SK-N-SH (cell line): Measurements from ENCODE around the gene KIF15. TPM values are rescaled to one million over a fixed set of nuclear protein-coding genes. Genes with fewer than 3 reads are reported as not detected.

Source experiments
- CTCF ChIA-PET: fragments of 300-600, 350-600 bp; formaldehyde crosslinking; extraction: SDS; loops from one replicate; lab custom pipeline; 2021; lab: Yijun Ruan, JAX
- POLR2A ChIA-PET: fragments of 350-600 bp; sonication (Branson Sonifier 250); formaldehyde crosslinking; extraction: SDS; loops from one replicate; lab custom pipeline; 2020; ENCODE audit warnings: antibody characterized with exemption, inconsistent platforms; lab: Yijun Ruan, JAX
- DNase-seq: peaks from one replicate; pipeline ENCODE4 v3.0.0; 2012
- H2AFZ ChIP-seq: fragments of 200-600 bp; sonication (generic); 2 replicates; pipeline ENCODE4 v1.8.1; 2016; ENCODE audit warnings: antibody characterized with exemption, mild to moderate bottlenecking, low read depth
- H3F3A ChIP-seq: fragments of 200-600 bp; sonication (generic); replicated peaks from 2 replicates; pipeline ENCODE3; 2016; ENCODE audit warnings: antibody characterized with exemption, mild to moderate bottlenecking; ENCODE audit not compliant: insufficient read depth
- H3K27ac ChIP-seq, 2 experiments: fragments of 200-500 bp in 1 of 2; fragments of 200-600 bp in 1 of 2; sonication (Bioruptor generic) in 1 of 2; sonication (generic), shearing (Covaris generic) in 1 of 2; 2 replicates each; pipeline versions ENCODE4 v1.5.1 to v1.6.1; 2014 to 2016; ENCODE audit warnings: low read depth in 2 of 2, inconsistent platforms in 1 of 2, low read length in 1 of 2, mild to moderate bottlenecking in 1 of 2, mixed read lengths in 1 of 2
- H3K27me3 ChIP-seq: fragments of 200-600 bp; sonication (generic), shearing (Covaris generic); 2 replicates; pipeline ENCODE4 v1.6.1; 2016; ENCODE audit warnings: mixed run types; ENCODE audit not compliant: insufficient read depth
- H3K36me3 ChIP-seq, 2 experiments: fragments of 200-500 bp in 1 of 2; fragments of 200-600 bp in 1 of 2; sonication (Bioruptor generic) in 1 of 2; sonication (generic) in 1 of 2; replicated peaks in 1 of 2; 2 replicates each; pipeline versions ENCODE3 to v1.5.1; 2014 to 2016; ENCODE audit warnings: low read length in 1 of 2, mild to moderate bottlenecking in 1 of 2; ENCODE audit not compliant: insufficient read depth in 2 of 2, control insufficient read depth in 1 of 2
- H3K4me1 ChIP-seq, 2 experiments: fragments of 200-500 bp in 1 of 2; fragments of 200-600 bp in 1 of 2; sonication (Bioruptor generic) in 1 of 2; sonication (generic), shearing (Covaris generic) in 1 of 2; 2 replicates each; pipeline versions ENCODE4 v1.5.1 to v1.6.1; 2014 to 2016; ENCODE audit warnings: low read depth in 1 of 2, low read length in 1 of 2, mixed run types in 1 of 2; ENCODE audit not compliant: insufficient read depth in 2 of 2, control insufficient read depth in 1 of 2
- H3K4me2 ChIP-seq: fragments of 200-600 bp; sonication (generic), shearing (Covaris generic); 2 replicates; pipeline ENCODE4 v1.6.1; 2017; ENCODE audit warnings: mixed run types
- H3K4me3 ChIP-seq, 2 experiments: fragments of 200-500 bp in 1 of 2; fragments of 200-600 bp in 1 of 2; sonication (Bioruptor generic) in 1 of 2; sonication (generic), shearing (Covaris generic) in 1 of 2; 2 replicates each; pipeline versions ENCODE4 v1.5.1 to v1.8.1; 2014 to 2016; ENCODE audit warnings: low read depth in 2 of 2, inconsistent platforms in 1 of 2, low read length in 1 of 2, mild to moderate bottlenecking in 1 of 2, mixed read lengths in 1 of 2, moderate library complexity in 1 of 2
- H3K79me2 ChIP-seq: fragments of 200-600 bp; sonication (generic); 2 replicates; pipeline ENCODE4 v1.8.1; 2017; ENCODE audit warnings: mild to moderate bottlenecking; ENCODE audit not compliant: insufficient read depth
- H3K9ac ChIP-seq: fragments of 200-600 bp; sonication (generic); 2 replicates; pipeline ENCODE4 v1.6.1; 2017; ENCODE audit warnings: mixed run types
- H3K9me2 ChIP-seq: fragments of 200-600 bp; sonication (generic); 2 replicates; pipeline ENCODE4 v1.6.1; 2017; ENCODE audit warnings: mixed run types
- H3K9me3 ChIP-seq: fragments of 200-600 bp; sonication (generic); 2 replicates; pipeline ENCODE4 v1.6.1; 2017; ENCODE audit warnings: mixed run types, mild to moderate bottlenecking, moderate library complexity
- H4K20me1 ChIP-seq: fragments of 200-600 bp; sonication (generic); 2 replicates; pipeline ENCODE4 v1.6.1; 2017; ENCODE audit warnings: mild to moderate bottlenecking, mixed run types; ENCODE audit not compliant: insufficient read depth
- CHD2 ChIP-seq: fragments of 150-350 bp; IDR thresholded peaks from 2 replicates; pipeline ENCODE4 v1.6.1; 2018; ENCODE audit warnings: low read length; ENCODE audit not compliant: partially characterized antibody
- ELF1 ChIP-seq: IDR thresholded peaks from 2 replicates; pipeline ENCODE4 v1.4.0; 2012
- EP300 ChIP-seq, 2 experiments: IDR thresholded peaks; 2 replicates each; pipeline versions ENCODE4 v1.4.0 to v1.6.1; 2012; ENCODE audit warnings: borderline replicate concordance in 1 of 2, low read depth in 1 of 2, low read length in 1 of 2
- EZH2phosphoT487 ChIP-seq: fragments of 200-600 bp; sonication (generic); IDR thresholded peaks from 2 replicates; pipeline ENCODE4 v1.6.1; 2017; ENCODE audit warnings: low read depth, mixed run types, mild to moderate bottlenecking, antibody characterized with exemption, moderate library complexity, borderline replicate concordance
- FOSL2 ChIP-seq: IDR thresholded peaks from 2 replicates; pipeline ENCODE4 v1.4.0; 2012; ENCODE audit warnings: low read depth, mild to moderate bottlenecking, moderate library complexity, borderline replicate concordance
- FOXJ3 ChIP-seq: sonication (generic); formaldehyde crosslinking; IDR thresholded peaks from 2 replicates; pipeline ENCODE4 v1.5.1; 2020; ENCODE audit warnings: mild to moderate bottlenecking, missing genetic modification reagents
- GABPA ChIP-seq: IDR thresholded peaks from 2 replicates; pipeline ENCODE4 v1.4.0; 2012; ENCODE audit warnings: low read depth, mild to moderate bottlenecking
- GATA2 ChIP-seq: sonication (generic); formaldehyde crosslinking; IDR thresholded peaks from 2 replicates; pipeline ENCODE4 v1.5.0; 2020; ENCODE audit warnings: mild to moderate bottlenecking, missing genetic modification reagents
- MEF2A ChIP-seq: IDR thresholded peaks from 2 replicates; pipeline ENCODE4 v1.4.0; 2012; ENCODE audit warnings: low read depth, borderline replicate concordance
- MXI1 ChIP-seq: IDR thresholded peaks from 2 replicates; pipeline ENCODE4 v1.6.1; 2012; ENCODE audit warnings: mild to moderate bottlenecking, low read depth, low read length, improper control_type of control experiment
- NFIC ChIP-seq: IDR thresholded peaks from 2 replicates; pipeline ENCODE4 v1.4.0; 2012; ENCODE audit warnings: borderline replicate concordance
- POLR2AphosphoS5 ChIP-seq: IDR thresholded peaks from 2 replicates; pipeline ENCODE4 v1.6.1; 2012; ENCODE audit warnings: low read depth, low read length
- RXRA ChIP-seq: IDR thresholded peaks from 2 replicates; pipeline ENCODE4 v1.4.0; 2012; ENCODE audit warnings: low read depth, mild to moderate bottlenecking, borderline replicate concordance
- SMC3 ChIP-seq: IDR thresholded peaks from 2 replicates; pipeline ENCODE4 v1.6.1; 2012; ENCODE audit warnings: low read depth, low read length, improper control_type of control experiment
- TAF1 ChIP-seq: IDR thresholded peaks from 2 replicates; pipeline ENCODE4 v1.6.1; 2012; ENCODE audit warnings: low read depth, mild to moderate bottlenecking, low read length, moderate library complexity, borderline replicate concordance
- TCF12 ChIP-seq: IDR thresholded peaks from 2 replicates; pipeline ENCODE4 v1.4.0; 2012
- YY1 ChIP-seq: IDR thresholded peaks from 2 replicates; pipeline ENCODE4 v1.4.0; 2012; ENCODE audit warnings: low read depth, mild to moderate bottlenecking
- WGBS: methylation state at CpG from one replicate; pipeline ENCODE4 v1.1.6; 2017; ENCODE audit warnings: low lambda C conversion rate; 5-methylcytosine and 5-hydroxymethylcytosine counted together
- polyA plus RNA-seq, 3 experiments: library from polyadenylated mRNA; depleted of rRNA; stranded (reverse); fragments of >200 nt; gene quantifications; 2 replicates each; pipeline ENCODE4 v1.2.3, GENCODE V29; 2012
- TF ChIP-seq, protein P1 (sequence below): IDR thresholded peaks from 2 replicates; pipeline ENCODE4 v1.4.0; 2012; ENCODE audit warnings: low read depth
- TF ChIP-seq, protein P2 (sequence below): IDR thresholded peaks from 2 replicates; pipeline ENCODE4; 2012
- TF ChIP-seq, protein P3 (sequence below): fragments of 200-600 bp; sonication (generic); IDR thresholded peaks from 2 replicates; pipeline ENCODE4 v1.6.1; 2017; ENCODE audit warnings: antibody characterized with exemption, mild to moderate bottlenecking, moderate library complexity
- TF ChIP-seq, protein P4 (sequence below): IDR thresholded peaks from 2 replicates; pipeline ENCODE4 v1.4.0; 2012; ENCODE audit warnings: low read depth, borderline replicate concordance

Gene KIF15
- polyA plus RNA-seq, 1 of the 3 experiments (the other 2 are of a cell fraction) = 2.3 TPM

DNA sequence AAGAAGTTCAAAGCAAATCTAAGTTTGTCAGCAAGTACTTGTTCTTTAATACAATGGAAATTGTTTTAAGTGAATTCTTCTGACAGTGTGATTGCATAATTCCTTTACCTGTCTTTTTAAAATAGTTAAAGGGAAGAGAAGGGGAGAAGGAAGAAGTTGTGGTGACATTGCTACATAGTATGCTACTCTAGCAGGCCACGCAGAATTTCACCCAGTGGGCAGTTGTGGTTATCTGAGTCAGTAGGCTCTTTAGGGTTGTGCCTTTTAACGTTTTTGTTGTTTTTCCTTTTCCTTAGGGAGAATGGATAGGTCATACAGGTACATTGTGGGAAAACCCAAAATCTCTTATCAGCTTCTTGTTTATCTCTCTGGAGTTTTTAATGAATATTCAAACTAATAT lies 40.4 kb downstream of the KIF15 start:
- Histone ChIP-seq H3K36me3 (peaks cover 42 to 46% of the 10 kb centered on the region in 2 experiments), H2AFZ (no peak overlapping the region), H3K9me3 (no peaks in the 10 kb centered on the region), H4K20me1 (no peaks in the 10 kb centered on the region), H3K4me2 (no peak overlapping the region), H3K9ac (no peak overlapping the region), H3K27me3 (no peaks in the 10 kb centered on the region), H3K4me1 (no peaks in the 10 kb centered on the region), H3K27ac (no peak overlapping the region), H3K79me2 (no peaks in the 10 kb centered on the region), H3K4me3 (no peak overlapping the region), H3F3A (peaks cover 4% of the 10 kb centered on the region), H3K9me2 (no peaks in the 10 kb centered on the region)
- WGBS = 97% methylated on average over 2 of the region's 2 CpGs
- CTCF ChIA-PET = no interaction called here
- POLR2A ChIA-PET = no interaction called here
- DNase-seq = no peak
- TF ChIP-seq TCF12 (no peak), POLR2AphosphoS5 (no peak), GATA2 (CRISPR knock-in tag) (no peak), NFIC (no peak)

DNA sequence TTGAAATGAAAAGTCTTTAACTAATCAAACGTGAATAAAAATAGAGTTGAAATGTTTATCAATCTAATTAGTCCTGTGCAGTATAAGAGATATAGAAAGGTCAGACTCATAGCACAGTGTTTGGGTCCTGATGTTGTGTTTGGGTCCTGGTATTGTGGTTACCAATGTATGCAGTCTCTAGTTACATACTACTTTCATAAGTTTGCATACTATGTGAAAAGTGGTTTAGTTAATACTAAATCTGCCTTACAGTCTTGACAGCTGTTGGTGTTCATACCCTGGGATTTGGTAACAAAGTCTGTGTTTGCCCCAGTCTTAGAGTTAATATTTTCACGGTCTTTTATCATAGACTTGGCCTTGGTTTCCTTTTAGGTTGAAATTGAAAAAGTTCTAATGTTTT lies 41.7 kb downstream of the KIF15 start:
- H3K27me3 ChIP-seq = no peaks in the 10 kb centered on the region
- no peaks in the 10 kb centered on the region for H3K79me2 ChIP-seq
- no peak overlapping the region for H3K4me3 ChIP-seq
- H2AFZ ChIP-seq = no peak overlapping the region
- TF ChIP-seq MEF2A (no peak), POLR2AphosphoS5 (no peak), ELF1 (no peak), RXRA (no peak), GATA2 (CRISPR knock-in tag) (no peak), YY1 (no peak), GABPA (no peak), MXI1 (no peak), FOSL2 (no peak), EP300 (IDR thresholded peaks at IDR 0.05; ENCODE audit: borderline replicate concordance in 1 of 2, low read depth in 1 of 2, low read length in 1 of 2) (no peak), TAF1 (no peak), EZH2phosphoT487 (no peak), CHD2 (no peak), SMC3 (no peak), FOXJ3 (CRISPR knock-in tag) (no peak)
- TF ChIP-seq, protein P1, sequence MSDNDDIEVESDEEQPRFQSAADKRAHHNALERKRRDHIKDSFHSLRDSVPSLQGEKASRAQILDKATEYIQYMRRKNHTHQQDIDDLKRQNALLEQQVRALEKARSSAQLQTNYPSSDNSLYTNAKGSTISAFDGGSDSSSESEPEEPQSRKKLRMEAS = no peak
- TF ChIP-seq, protein P2, sequence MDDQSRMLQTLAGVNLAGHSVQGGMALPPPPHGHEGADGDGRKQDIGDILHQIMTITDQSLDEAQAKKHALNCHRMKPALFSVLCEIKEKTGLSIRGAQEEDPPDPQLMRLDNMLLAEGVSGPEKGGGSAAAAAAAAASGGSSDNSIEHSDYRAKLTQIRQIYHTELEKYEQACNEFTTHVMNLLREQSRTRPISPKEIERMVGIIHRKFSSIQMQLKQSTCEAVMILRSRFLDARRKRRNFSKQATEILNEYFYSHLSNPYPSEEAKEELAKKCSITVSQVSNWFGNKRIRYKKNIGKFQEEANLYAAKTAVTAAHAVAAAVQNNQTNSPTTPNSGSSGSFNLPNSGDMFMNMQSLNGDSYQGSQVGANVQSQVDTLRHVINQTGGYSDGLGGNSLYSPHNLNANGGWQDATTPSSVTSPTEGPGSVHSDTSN = no peak
- TF ChIP-seq, protein P3, sequence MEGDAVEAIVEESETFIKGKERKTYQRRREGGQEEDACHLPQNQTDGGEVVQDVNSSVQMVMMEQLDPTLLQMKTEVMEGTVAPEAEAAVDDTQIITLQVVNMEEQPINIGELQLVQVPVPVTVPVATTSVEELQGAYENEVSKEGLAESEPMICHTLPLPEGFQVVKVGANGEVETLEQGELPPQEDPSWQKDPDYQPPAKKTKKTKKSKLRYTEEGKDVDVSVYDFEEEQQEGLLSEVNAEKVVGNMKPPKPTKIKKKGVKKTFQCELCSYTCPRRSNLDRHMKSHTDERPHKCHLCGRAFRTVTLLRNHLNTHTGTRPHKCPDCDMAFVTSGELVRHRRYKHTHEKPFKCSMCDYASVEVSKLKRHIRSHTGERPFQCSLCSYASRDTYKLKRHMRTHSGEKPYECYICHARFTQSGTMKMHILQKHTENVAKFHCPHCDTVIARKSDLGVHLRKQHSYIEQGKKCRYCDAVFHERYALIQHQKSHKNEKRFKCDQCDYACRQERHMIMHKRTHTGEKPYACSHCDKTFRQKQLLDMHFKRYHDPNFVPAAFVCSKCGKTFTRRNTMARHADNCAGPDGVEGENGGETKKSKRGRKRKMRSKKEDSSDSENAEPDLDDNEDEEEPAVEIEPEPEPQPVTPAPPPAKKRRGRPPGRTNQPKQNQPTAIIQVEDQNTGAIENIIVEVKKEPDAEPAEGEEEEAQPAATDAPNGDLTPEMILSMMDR = no peak
- TF ChIP-seq, protein P4, sequence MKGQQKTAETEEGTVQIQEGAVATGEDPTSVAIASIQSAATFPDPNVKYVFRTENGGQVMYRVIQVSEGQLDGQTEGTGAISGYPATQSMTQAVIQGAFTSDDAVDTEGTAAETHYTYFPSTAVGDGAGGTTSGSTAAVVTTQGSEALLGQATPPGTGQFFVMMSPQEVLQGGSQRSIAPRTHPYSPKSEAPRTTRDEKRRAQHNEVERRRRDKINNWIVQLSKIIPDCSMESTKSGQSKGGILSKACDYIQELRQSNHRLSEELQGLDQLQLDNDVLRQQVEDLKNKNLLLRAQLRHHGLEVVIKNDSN = no peak
- no peak overlapping the region for H3K27ac ChIP-seq
- CTCF ChIA-PET = interaction anchor here (0.6 kb wide), 1 partner anchor 199 kb away, joined by 3 read pairs; no protein-coding TSS in a partner anchor
- H3K36me3 ChIP-seq = peaks cover 50 to 52% of the 10 kb centered on the region in 2 experiments
- H3K9me3 ChIP-seq = no peaks in the 10 kb centered on the region
- peaks cover 8% of the 10 kb centered on the region for H3F3A ChIP-seq
- no peak for DNase-seq
- WGBS = 94% methylated on average over 2 of the region's 2 CpGs
- no peaks in the 10 kb centered on the region for H3K9me2 ChIP-seq
- POLR2A ChIA-PET = no interaction called here
- no peak overlapping the region for H3K4me2 ChIP-seq
- H4K20me1 ChIP-seq = no peaks in the 10 kb centered on the region
- H3K9ac ChIP-seq = no peak overlapping the region
- H3K4me1 ChIP-seq = no peaks in the 10 kb centered on the region
